Mesenchymal stem cell (in vitro differentiated cells and primary cell): Measurements from ENCODE around the gene CATSPERZ.

Source experiments
- DNase-seq: peaks from one replicate; pipeline ENCODE4 v3.0.0-alpha.2; 2013
- H2AFZ ChIP-seq: one replicate; pipeline ENCODE4 v1.6.1; 2013; ENCODE audit warnings: low read depth, mild to moderate bottlenecking, control low read depth, inconsistent platforms, low read length, moderate library complexity
- H2AK5ac ChIP-seq: 2 replicates; pipeline ENCODE4 v1.6.1; 2013; ENCODE audit warnings: low read length, moderate library complexity, mild to moderate bottlenecking, inconsistent platforms; ENCODE audit not compliant: severe bottlenecking
- H2BK120ac ChIP-seq: one replicate; pipeline ENCODE4 v1.6.1; 2013; ENCODE audit warnings: low read depth, mild to moderate bottlenecking, inconsistent platforms, low read length, moderate library complexity
- H2BK12ac ChIP-seq, 2 experiments: one replicate each; pipeline ENCODE4 v1.6.1; 2013; ENCODE audit warnings: inconsistent platforms in 2 of 2, low read length in 2 of 2, mild to moderate bottlenecking in 2 of 2, moderate library complexity in 2 of 2, control low read depth in 1 of 2
- H2BK15ac ChIP-seq: one replicate; pipeline ENCODE4 v1.6.1; 2013; ENCODE audit warnings: mild to moderate bottlenecking, low read depth, inconsistent platforms; ENCODE audit not compliant: poor library complexity, severe bottlenecking
- H2BK5ac ChIP-seq: 2 replicates; pipeline ENCODE4 v1.6.1; 2013; ENCODE audit warnings: low read depth, mild to moderate bottlenecking, low read length, control low read depth, inconsistent platforms; ENCODE audit not compliant: poor library complexity, severe bottlenecking
- H3K14ac ChIP-seq, 2 experiments: one replicate each; pipeline ENCODE4 v1.6.1; 2013; ENCODE audit warnings: inconsistent platforms in 2 of 2, low read length in 2 of 2, control low read depth in 1 of 2, mild to moderate bottlenecking in 1 of 2, moderate library complexity in 1 of 2
- H3K18ac ChIP-seq, 2 experiments: one replicate each; pipeline ENCODE4 v1.6.1; 2013; ENCODE audit warnings: inconsistent platforms in 2 of 2, low read length in 2 of 2, control low read depth in 1 of 2, low read depth in 1 of 2, mild to moderate bottlenecking in 1 of 2
- H3K23ac ChIP-seq, 2 experiments: one replicate each; pipeline ENCODE4 v1.6.1; 2013; ENCODE audit warnings: inconsistent platforms in 2 of 2, low read length in 2 of 2, mild to moderate bottlenecking in 2 of 2, moderate library complexity in 2 of 2, control low read depth in 1 of 2
- H3K27ac ChIP-seq: 2 replicates; pipeline ENCODE4 v1.5.1; 2013; ENCODE audit warnings: mild to moderate bottlenecking, moderate library complexity, low read length, control low read depth, inconsistent platforms; ENCODE audit not compliant: poor library complexity, severe bottlenecking
- H3K27me3 ChIP-seq, 2 experiments: 2 replicates each; pipeline versions ENCODE4 v1.6.1 to v1.7.0; 2013; ENCODE audit warnings: low read length in 2 of 2, mild to moderate bottlenecking in 2 of 2, moderate library complexity in 2 of 2, control low read depth in 1 of 2, inconsistent platforms in 1 of 2; ENCODE audit not compliant: control insufficient read depth in 1 of 2, insufficient read depth in 1 of 2
- H3K36me3 ChIP-seq, 2 experiments: 2 replicates each; pipeline versions ENCODE4 v1.6.1 to v1.7.0; 2013; ENCODE audit warnings: low read length in 2 of 2, control low read depth in 1 of 2, inconsistent platforms in 1 of 2, low read depth in 1 of 2, mild to moderate bottlenecking in 1 of 2; ENCODE audit not compliant: insufficient read depth in 2 of 2, control insufficient read depth in 1 of 2
- H3K4ac ChIP-seq, 2 experiments: one replicate each; pipeline ENCODE4 v1.6.1; 2013; ENCODE audit warnings: inconsistent platforms in 2 of 2, low read length in 2 of 2, mild to moderate bottlenecking in 2 of 2, moderate library complexity in 2 of 2, control low read depth in 1 of 2, low read depth in 1 of 2
- H3K4me1 ChIP-seq: 2 replicates; pipeline ENCODE4 v1.6.1; 2013; ENCODE audit warnings: low read depth, low read length, control low read depth; ENCODE audit not compliant: control insufficient read depth, insufficient read depth
- H3K4me2 ChIP-seq: 2 replicates; pipeline ENCODE4 v1.6.1; 2013; ENCODE audit warnings: low read length, mild to moderate bottlenecking, inconsistent platforms; ENCODE audit not compliant: poor library complexity, severe bottlenecking
- H3K4me3 ChIP-seq, 2 experiments: 2 replicates each; pipeline versions ENCODE4 v1.5.1 to v1.7.0; 2013; ENCODE audit warnings: low read length in 2 of 2, mild to moderate bottlenecking in 2 of 2, control low read depth in 1 of 2, low read depth in 1 of 2; ENCODE audit not compliant: insufficient read depth in 1 of 2
- H3K79me1 ChIP-seq: replicated peaks from 2 replicates; pipeline ENCODE4 v1.6.1; 2013; ENCODE audit warnings: mild to moderate bottlenecking, control low read depth, low read length, inconsistent platforms; ENCODE audit not compliant: poor library complexity, severe bottlenecking
- H3K9ac ChIP-seq: 2 replicates; pipeline ENCODE4 v1.7.0; 2013; ENCODE audit warnings: mild to moderate bottlenecking, low read length, moderate library complexity
- H3K9me3 ChIP-seq: 2 replicates; pipeline ENCODE4 v1.7.0; 2013; ENCODE audit warnings: mild to moderate bottlenecking, low read length; ENCODE audit not compliant: control insufficient read depth
- H4K8ac ChIP-seq: one replicate; pipeline ENCODE4 v1.6.1; 2013; ENCODE audit warnings: inconsistent platforms, mild to moderate bottlenecking, low read length, moderate library complexity
- H4K91ac ChIP-seq: one replicate; pipeline ENCODE4 v1.6.1; 2013; ENCODE audit warnings: mild to moderate bottlenecking, low read length, inconsistent platforms
- WGBS: methylation state at CpG from one replicate; pipeline ENCODE4 v1.1.7; 2013; ENCODE audit warnings: mixed read lengths; 5-methylcytosine and 5-hydroxymethylcytosine counted together

Gene CATSPERZ

DNA sequence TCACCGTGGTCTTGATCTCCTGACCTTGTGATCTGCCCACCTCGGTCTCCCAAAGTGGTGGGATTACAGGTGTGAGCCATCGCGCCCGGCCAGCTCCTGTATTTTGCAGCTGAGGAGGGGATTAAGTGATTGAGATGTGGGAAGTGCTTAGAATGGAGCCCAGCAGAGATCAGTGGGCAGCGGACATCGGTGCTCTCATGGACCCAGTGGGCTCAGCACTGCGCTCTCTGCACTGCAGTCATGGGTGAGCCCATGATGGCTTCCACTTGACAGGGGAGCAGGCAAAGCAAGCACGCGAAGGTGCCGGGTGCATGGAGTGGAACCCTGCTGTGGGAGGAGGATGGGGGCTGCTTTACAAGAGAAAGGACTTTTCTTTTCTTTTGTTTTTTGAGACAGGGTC, 30.7 kb downstream of the CATSPERZ start:
- Histone ChIP-seq H3K27ac (no peak overlapping the region), H3K18ac (no peak overlapping the region), H3K79me1 (no peaks in the 10 kb centered on the region), H4K8ac (no peak overlapping the region), H3K4me1 (peaks cover 20% of the 10 kb centered on the region), H2BK5ac (no peak overlapping the region), H3K4ac (no peak overlapping the region), H2AFZ (no peak overlapping the region), H4K91ac (no peak overlapping the region), H3K27me3 (no peaks in the 10 kb centered on the region), H3K23ac (no peak overlapping the region), H3K9me3 (peaks cover 3% of the 10 kb centered on the region), H3K4me3 (no peak overlapping the region), H2BK12ac (no peak overlapping the region), H3K9ac (no peak overlapping the region), H3K14ac (no peak overlapping the region), H3K36me3 (no peaks in the 10 kb centered on the region), H2BK15ac (peak overlapping the region; percentile 4), H2AK5ac (no peak overlapping the region), H3K4me2 (no peak overlapping the region), H2BK120ac (no peak overlapping the region)
- WGBS, result 96% methylated on average over 11 of the region's 11 CpGs
- DNase-seq, result no peak

DNA sequence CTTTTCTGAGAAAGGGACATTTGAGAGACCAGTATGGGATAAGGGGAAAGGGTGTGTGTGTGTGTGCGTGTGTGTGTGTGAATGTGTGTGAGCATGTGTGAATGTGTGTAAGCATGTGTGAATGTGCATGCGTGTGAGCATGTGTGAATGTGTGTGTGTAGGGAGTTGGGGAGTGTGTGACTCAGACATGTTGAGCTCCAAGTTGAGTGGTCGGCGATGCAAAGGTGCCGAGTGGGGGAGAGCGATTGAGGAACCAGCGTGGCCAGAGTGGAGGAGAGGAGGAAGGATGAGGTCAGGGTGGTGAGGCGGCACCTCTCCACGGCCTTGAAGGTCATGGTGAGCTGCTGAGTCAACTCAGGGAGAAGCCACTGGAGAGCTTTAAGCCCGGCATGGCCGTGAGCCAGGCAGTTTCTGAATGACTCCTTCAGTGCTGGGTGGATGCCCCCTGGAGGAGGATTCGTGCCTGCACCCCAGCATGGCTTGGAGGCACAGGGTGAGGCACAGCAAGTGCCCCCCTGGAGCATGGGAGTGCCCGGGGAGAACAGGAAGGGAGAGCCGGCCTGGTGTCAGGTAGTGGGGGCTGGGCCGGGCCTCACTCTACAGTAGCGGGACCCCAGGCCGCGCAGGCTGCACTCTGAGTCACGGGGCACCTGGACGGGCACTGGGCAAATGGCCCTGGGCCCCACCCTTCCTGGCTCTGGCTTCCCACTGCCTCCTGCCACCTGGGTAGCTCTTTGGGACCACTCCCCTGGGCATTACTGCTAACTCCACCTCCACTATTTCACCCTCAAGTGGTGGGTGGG, 31.6 kb downstream of the CATSPERZ start:
- no peak overlapping the region for H2BK5ac ChIP-seq
- H3K36me3 ChIP-seq, result no peaks in the 10 kb centered on the region
- H3K23ac ChIP-seq, result no peak overlapping the region
- H3K18ac ChIP-seq, result peak overlapping the region; percentile 30 to 52
- peak overlapping the region; percentile 71 for H4K91ac ChIP-seq
- no peak overlapping the region for H3K27ac ChIP-seq
- peak overlapping the region; percentile 30 for H4K8ac ChIP-seq
- no peaks in the 10 kb centered on the region for H3K79me1 ChIP-seq
- peak; percentile 90 for DNase-seq
- peak overlapping the region; percentile 32 for H3K9ac ChIP-seq
- peak overlapping the region; percentile 50 for H2AK5ac ChIP-seq
- H3K9me3 ChIP-seq, result peaks cover 3% of the 10 kb centered on the region
- no peak overlapping the region for H2BK15ac ChIP-seq
- H3K4me2 ChIP-seq, result no peak overlapping the region
- H3K4me3 ChIP-seq, result peak overlapping the region in 1 of 2 experiments; percentile 36
- WGBS, result 47% methylated on average over 16 of the region's 20 CpGs
- peak overlapping the region in 1 of 2 experiments; percentile 57 for H2BK12ac ChIP-seq
- no peak overlapping the region for H2BK120ac ChIP-seq
- H3K4me1 ChIP-seq, result peaks cover 21% of the 10 kb centered on the region
- no peaks in the 10 kb centered on the region for H3K27me3 ChIP-seq
- H3K14ac ChIP-seq, result peak overlapping the region in 1 of 2 experiments; percentile 1
- no peak overlapping the region for H3K4ac ChIP-seq
- H2AFZ ChIP-seq, result peak overlapping the region; percentile 3

DNA sequence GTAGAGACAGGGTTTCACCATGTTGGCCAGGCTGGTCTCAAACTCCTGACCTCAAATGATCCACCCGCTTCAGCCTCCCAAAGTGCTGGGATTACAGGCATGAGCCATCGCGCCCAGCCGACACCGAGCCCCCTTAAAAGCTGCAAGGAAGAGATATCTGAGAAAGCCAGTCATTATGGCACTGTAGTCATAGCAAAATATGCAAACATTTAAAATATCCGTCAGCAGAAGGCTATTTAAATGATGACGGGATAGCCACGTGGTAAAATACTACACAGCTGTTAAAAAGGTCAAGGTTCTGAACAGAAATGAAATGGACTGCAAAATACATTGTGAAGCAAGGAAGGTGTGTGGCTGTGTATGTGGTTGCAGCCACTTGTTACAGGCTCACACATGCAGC, 33.4 kb downstream of the CATSPERZ start:
- Histone ChIP-seq H2BK12ac (no peak overlapping the region), H3K27ac (no peak overlapping the region), H3K9ac (no peak overlapping the region), H3K4me2 (no peak overlapping the region), H2AFZ (no peak overlapping the region), H3K36me3 (no peaks in the 10 kb centered on the region), H3K18ac (no peak overlapping the region), H4K8ac (peak overlapping the region; percentile 55), H3K27me3 (no peaks in the 10 kb centered on the region), H3K79me1 (no peaks in the 10 kb centered on the region), H2AK5ac (no peak overlapping the region), H2BK15ac (no peak overlapping the region), H3K4me1 (peaks cover 21% of the 10 kb centered on the region), H2BK120ac (no peak overlapping the region), H3K9me3 (no peaks in the 10 kb centered on the region), H3K23ac (no peak overlapping the region), H3K4ac (no peak overlapping the region), H3K14ac (no peak overlapping the region), H2BK5ac (no peak overlapping the region), H3K4me3 (no peak overlapping the region), H4K91ac (no peak overlapping the region)
- WGBS, result 98% methylated on average over 8 of the region's 8 CpGs
- no peak for DNase-seq

DNA sequence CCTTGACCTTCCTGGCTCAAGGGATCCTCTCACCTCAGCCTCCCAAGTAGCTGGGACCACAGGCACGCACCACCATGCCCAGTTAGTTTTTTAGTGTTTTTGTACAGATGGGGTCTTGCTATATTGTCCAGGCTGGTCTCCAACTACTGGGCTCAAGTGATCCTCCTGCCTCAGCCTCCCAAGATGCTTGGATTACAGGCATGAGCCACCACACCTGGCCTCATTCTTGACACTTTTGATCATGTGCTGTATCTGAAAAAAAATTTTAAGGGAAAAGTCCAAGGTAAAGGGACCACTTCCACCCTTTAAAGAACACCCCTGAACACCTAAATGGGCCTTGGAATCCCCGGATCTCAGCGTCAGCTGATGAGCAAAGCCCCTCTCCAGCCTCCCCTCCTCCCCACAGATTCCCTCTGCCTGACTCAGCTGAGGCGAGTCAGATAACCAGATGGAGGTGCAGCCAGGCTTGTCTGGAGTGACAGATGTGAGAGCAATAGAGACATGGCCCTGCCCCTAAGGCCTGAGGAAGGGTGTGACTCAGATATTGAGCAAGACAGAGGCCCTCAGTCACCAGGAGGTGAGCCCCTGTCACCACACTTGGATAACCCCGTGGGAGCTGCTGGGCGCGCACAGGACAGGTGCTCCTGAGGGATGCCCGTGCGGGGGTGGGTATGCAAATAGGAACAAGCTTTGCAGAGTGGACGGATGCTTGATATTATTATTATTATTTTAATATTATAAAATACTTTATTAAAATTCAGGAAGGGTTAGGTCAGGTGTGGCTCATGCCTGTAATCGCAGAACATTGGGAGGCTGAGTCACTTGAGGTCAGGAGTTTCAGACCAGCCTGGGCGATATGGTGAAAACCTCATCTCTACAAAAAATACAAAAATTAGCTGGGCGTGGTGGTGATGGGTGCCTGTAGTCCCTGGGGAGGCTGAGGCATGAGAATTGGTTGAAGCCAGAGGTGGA, 34.9 kb downstream of the CATSPERZ start:
- no peak overlapping the region for H3K4me3 ChIP-seq
- no peak overlapping the region for H4K8ac ChIP-seq
- H3K36me3 ChIP-seq, result no peaks in the 10 kb centered on the region
- H2BK120ac ChIP-seq, result no peak overlapping the region
- H2AK5ac ChIP-seq, result no peak overlapping the region
- H3K79me1 ChIP-seq, result no peaks in the 10 kb centered on the region
- peak overlapping the region; percentile 62 for H3K27ac ChIP-seq
- no peak overlapping the region for H2BK15ac ChIP-seq
- H3K9me3 ChIP-seq, result no peaks in the 10 kb centered on the region
- H3K4me2 ChIP-seq, result no peak overlapping the region
- no peak overlapping the region for H3K4ac ChIP-seq
- DNase-seq, result peak; percentile 92
- H3K9ac ChIP-seq, result no peak overlapping the region
- H2BK12ac ChIP-seq, result peak overlapping the region in 1 of 2 experiments; percentile 25
- no peak overlapping the region for H4K91ac ChIP-seq
- H2BK5ac ChIP-seq, result no peak overlapping the region
- H3K14ac ChIP-seq, result no peak overlapping the region
- H2AFZ ChIP-seq, result no peak overlapping the region
- 12% methylated on average over 6 of the region's 13 CpGs for whole genome bisulfite sequencing
- no peak overlapping the region for H3K23ac ChIP-seq
- H3K18ac ChIP-seq, result no peak overlapping the region
- no peaks in the 10 kb centered on the region for H3K27me3 ChIP-seq
- H3K4me1 ChIP-seq, result peaks cover 21% of the 10 kb centered on the region
